ENCODE data around the gene PDCD1. TPM values are rescaled to one million over a fixed set of nuclear protein-coding genes. Genes with fewer than 3 reads are reported as not detected.
"Not testable (repeated sequence)": the region's sequence is repeated elsewhere in the genome, so short reads cannot be mapped to it uniquely, and the experiment has no call there.

The PDCD1 gene
- total RNA-seq, 1 experiment from 2014 or later: 1.0 TPM

GRCh38 chr2:241833756-241834526, 24.8 kb downstream of the PDCD1 start:
- H3K36me3 ChIP-seq (replicated peaks; ENCODE audit: control insufficient read depth, insufficient read depth, low read length); H3K27me3 ChIP-seq (ENCODE audit: control insufficient read depth, insufficient read depth, low read length); DNase-seq; H3K4me3 ChIP-seq (ENCODE audit: insufficient read depth, low read depth, low read length): not testable (repeated sequence)

- H3K27me3 ChIP-seq (ENCODE audit: control insufficient read depth, insufficient read depth, low read length): no peaks in the 10 kb centered on the region
- no peak for DNase-seq
- H3K4me3 ChIP-seq (ENCODE audit: insufficient read depth, low read depth, low read length): no peak overlapping the region
- H3K36me3 ChIP-seq (replicated peaks; ENCODE audit: control insufficient read depth, insufficient read depth, low read length): no peaks in the 10 kb centered on the region
Measured at GRCh38 chr2:241833101-241833663, 25.5 kb downstream of the PDCD1 start.

DNA sequence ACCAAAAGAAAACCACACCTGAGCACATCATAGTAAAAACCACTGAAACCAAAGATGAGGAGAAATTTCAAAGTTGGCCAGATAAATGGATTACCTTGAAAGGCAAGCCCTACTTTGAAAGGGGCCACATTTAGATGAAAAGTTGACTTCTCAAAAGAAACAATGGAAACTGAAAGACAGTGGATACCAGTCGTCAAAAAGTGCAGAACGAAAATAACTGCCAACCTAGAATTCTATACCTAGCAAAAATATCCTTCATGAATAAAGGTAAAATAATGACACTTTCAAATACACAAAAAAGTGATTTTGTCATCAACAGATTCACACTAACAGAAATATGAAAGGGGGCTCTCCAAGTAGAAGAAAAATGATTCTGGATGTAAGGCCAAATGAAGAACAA, 31.3 kb downstream of the PDCD1 start:
- DNase-seq: no peak
- Histone ChIP-seq H3K4me3 (ENCODE audit: insufficient read depth, low read depth, low read length) (no peak overlapping the region), H3K36me3 (replicated peaks; ENCODE audit: control insufficient read depth, insufficient read depth, low read length) (no peaks in the 10 kb centered on the region), H3K27me3 (ENCODE audit: control insufficient read depth, insufficient read depth, low read length) (no peaks in the 10 kb centered on the region)

DNA sequence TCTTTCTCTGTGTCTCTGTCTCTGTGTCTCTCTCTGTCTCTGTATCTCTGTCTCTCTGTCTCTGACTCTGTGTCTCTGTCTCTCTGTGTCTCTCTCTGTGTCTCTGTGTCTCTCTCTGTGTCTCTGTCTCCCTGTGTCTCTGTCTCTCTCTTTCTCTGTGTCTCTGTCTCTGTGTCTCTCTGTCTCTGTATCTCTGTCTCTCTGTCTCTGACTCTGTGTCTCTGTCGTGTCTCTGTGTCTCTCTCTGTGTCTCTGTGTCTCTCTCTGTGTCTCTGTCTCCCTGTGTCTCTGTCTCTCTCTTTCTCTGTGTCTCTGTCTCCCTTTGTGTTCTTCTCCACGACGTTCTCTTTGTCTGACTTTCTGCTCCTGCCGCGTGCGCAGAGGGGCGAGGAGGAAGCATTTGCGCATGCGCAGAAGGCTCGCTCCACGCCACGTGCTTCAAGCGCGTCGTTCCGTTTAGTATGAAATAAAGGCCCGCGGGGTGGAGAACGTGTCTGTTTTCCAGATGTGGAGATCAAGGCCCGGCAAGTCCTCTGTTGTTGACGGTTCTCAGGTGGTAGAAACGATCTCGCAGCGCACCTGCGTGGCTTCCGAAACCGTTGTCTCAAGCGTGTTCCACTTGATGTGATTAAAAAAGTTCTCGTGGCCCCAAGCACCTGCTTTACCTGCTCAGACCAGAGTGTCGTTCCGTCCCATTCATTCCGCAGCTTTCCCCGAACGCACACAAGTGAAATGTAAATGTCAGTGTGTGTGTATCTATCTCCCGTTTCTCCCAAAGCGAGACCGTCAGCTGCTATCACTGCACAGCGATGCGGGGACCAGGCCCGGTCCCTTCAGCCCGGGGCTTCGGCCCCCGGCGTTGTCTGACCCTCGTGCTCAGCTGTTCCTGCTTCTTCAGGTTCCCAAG, 34.9 kb downstream of the PDCD1 start:
- peak; percentile 50 for DNase-seq
- H3K36me3 ChIP-seq (replicated peaks; ENCODE audit: control insufficient read depth, insufficient read depth, low read length): not testable (repeated sequence)

GRCh38 chr2:241822264-241822623, 36.5 kb downstream of the PDCD1 start:
- peak; percentile 52 for DNase-seq
- H3K27me3 ChIP-seq (ENCODE audit: control insufficient read depth, insufficient read depth, low read length): no peaks in the 10 kb centered on the region
- no peak overlapping the region for H3K4me3 ChIP-seq (ENCODE audit: insufficient read depth, low read depth, low read length)

More for the DNA sequence above, 34.9 kb downstream of the PDCD1 start:
- not testable (repeated sequence) for H3K27me3 ChIP-seq (ENCODE audit: control insufficient read depth, insufficient read depth, low read length); H3K4me3 ChIP-seq (ENCODE audit: insufficient read depth, low read depth, low read length)

GRCh38 chr2:241821460-241822263, 37.0 kb downstream of the PDCD1 start:
- peak; percentile 53 for DNase-seq
- H3K4me3 ChIP-seq (ENCODE audit: insufficient read depth, low read depth, low read length): no peak overlapping the region
- H3K27me3 ChIP-seq (ENCODE audit: control insufficient read depth, insufficient read depth, low read length): no peaks in the 10 kb centered on the region
- no peaks in the 10 kb centered on the region for H3K36me3 ChIP-seq (replicated peaks; ENCODE audit: control insufficient read depth, insufficient read depth, low read length)

More at GRCh38 chr2:241822264-241822623, 36.5 kb downstream of the PDCD1 start:
- H3K36me3 ChIP-seq (replicated peaks; ENCODE audit: control insufficient read depth, insufficient read depth, low read length): no peaks in the 10 kb centered on the region

GRCh38 chr2:241820625-241821384, 37.9 kb downstream of the PDCD1 start:
- H3K27me3 ChIP-seq (ENCODE audit: control insufficient read depth, insufficient read depth, low read length): no peaks in the 10 kb centered on the region
- peak; percentile 73 for DNase-seq
- H3K4me3 ChIP-seq (ENCODE audit: insufficient read depth, low read depth, low read length): no peak overlapping the region
- no peaks in the 10 kb centered on the region for H3K36me3 ChIP-seq (replicated peaks; ENCODE audit: control insufficient read depth, insufficient read depth, low read length)

GRCh38 chr2:241819947-241820624, 38.6 kb downstream of the PDCD1 start:
- H3K27me3 ChIP-seq (ENCODE audit: control insufficient read depth, insufficient read depth, low read length); H3K36me3 ChIP-seq (replicated peaks; ENCODE audit: control insufficient read depth, insufficient read depth, low read length); DNase-seq; H3K4me3 ChIP-seq (ENCODE audit: insufficient read depth, low read depth, low read length): not testable (repeated sequence)

GRCh38 chr2:241818943-241819270, 39.8 kb downstream of the PDCD1 start:
- Histone ChIP-seq H3K27me3 (ENCODE audit: control insufficient read depth, insufficient read depth, low read length) (no peaks in the 10 kb centered on the region), H3K36me3 (replicated peaks; ENCODE audit: control insufficient read depth, insufficient read depth, low read length) (no peaks in the 10 kb centered on the region), H3K4me3 (ENCODE audit: insufficient read depth, low read depth, low read length) (no peak overlapping the region)
- peak; percentile 34 for DNase-seq

GRCh38 chr2:241818229-241818942, 40.3 kb downstream of the PDCD1 start:
- Histone ChIP-seq H3K27me3 (ENCODE audit: control insufficient read depth, insufficient read depth, low read length) (no peaks in the 10 kb centered on the region), H3K4me3 (ENCODE audit: insufficient read depth, low read depth, low read length) (no peak overlapping the region), H3K36me3 (replicated peaks; ENCODE audit: control insufficient read depth, insufficient read depth, low read length) (no peaks in the 10 kb centered on the region)
- DNase-seq: peak; percentile 44

DNA sequence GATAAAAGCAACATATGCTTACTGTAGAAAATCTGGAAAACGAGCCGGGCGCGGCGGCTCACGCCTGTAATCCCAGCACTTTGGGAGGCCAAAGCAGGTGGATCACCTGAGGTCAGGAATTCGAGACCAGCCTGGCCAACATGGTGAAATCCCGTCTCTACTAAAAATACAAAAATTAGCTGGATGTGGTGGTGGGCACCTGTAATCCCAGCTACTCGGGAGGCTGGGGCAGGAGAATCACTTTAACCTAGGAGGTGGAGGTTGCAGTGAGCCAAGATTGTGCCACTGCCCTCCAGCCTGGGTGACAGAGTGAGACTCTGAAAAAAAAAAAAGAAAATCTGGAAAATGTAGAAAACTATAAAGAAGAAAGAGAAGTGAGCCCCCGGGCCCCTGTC, 40.9 kb downstream of the PDCD1 start:
- not testable (repeated sequence) for H3K4me3 ChIP-seq (ENCODE audit: insufficient read depth, low read depth, low read length); H3K36me3 ChIP-seq (replicated peaks; ENCODE audit: control insufficient read depth, insufficient read depth, low read length); DNase-seq; H3K27me3 ChIP-seq (ENCODE audit: control insufficient read depth, insufficient read depth, low read length)

DNA sequence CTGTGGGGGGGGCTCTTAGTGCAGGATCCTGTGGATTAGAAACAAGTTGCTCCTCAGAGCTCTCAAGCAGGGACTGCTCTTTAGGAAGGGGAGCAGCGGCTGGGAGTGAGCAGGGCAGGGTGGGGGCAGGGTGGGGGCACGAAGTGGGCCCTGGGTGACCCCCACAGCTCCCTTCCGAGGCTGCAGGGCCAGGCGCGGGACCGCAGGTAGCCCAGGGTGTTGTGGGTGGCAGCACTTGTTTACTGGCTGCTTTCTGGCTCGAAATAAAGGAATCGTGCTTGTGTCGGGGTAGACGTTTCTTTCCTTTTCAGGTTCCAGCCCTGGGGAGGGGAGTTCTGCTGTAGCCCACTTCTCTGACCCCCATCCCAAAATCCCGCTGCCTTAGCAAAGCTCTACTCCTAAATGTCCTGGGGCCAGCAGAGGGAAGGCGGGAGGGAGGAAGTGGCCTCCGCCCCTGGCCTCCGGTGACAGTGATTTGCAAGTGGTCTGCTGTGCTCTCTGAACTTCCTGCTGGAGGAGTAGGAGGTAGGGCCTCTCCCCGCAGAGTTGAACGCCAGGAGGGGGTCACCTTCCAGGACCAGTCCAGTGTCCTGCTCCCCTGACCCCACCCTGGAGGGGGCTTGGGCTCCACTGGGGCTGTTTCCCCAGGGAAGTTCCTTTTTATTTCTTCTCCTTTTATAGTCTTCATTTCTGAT, 41.4 kb downstream of the PDCD1 start:
- no peaks in the 10 kb centered on the region for H3K36me3 ChIP-seq (replicated peaks; ENCODE audit: control insufficient read depth, insufficient read depth, low read length)
- H3K4me3 ChIP-seq (ENCODE audit: insufficient read depth, low read depth, low read length): no peak overlapping the region
- DNase-seq: peak; percentile 61
- H3K27me3 ChIP-seq (ENCODE audit: control insufficient read depth, insufficient read depth, low read length): no peaks in the 10 kb centered on the region

Data from H7 (cell line).